Measurements from ENCODE around the gene HIF3A.
"Not testable (repeated sequence)": the region's sequence is repeated elsewhere in the genome, so short reads cannot be mapped to it uniquely, and the experiment has no call there.

The HIF3A gene

GRCh38 chr19:46369817-46370216 is 73.0 kb downstream of the HIF3A start:
- Histone ChIP-seq H3K36me3 (ENCODE audit: control insufficient read depth in 1 of 2, insufficient read depth in 2 of 2, low read length in 2 of 2) (peaks cover 2 to 39% of the 10 kb centered on the region in 2 donors), H3K27me3 (ENCODE audit: control insufficient read depth in 1 of 2, insufficient read depth in 2 of 2, low read length in 2 of 2) (no peaks in the 10 kb centered on the region), H3K27ac (ENCODE audit: low read depth, low read length) (no peak overlapping the region), H3K9ac (ENCODE audit: low read depth in 1 of 2, low read length in 2 of 2) (no peak overlapping the region), H3K4me3 (ENCODE audit: low read depth in 1 of 2, low read length in 2 of 2) (no peak overlapping the region), H3K4me1 (ENCODE audit: control insufficient read depth in 1 of 2, insufficient read depth in 2 of 2, low read length in 2 of 2) (peaks cover 9 to 11% of the 10 kb centered on the region in 2 donors), H3K9me3 (ENCODE audit: control insufficient read depth in 1 of 2, low read length in 2 of 2) (no peaks in the 10 kb centered on the region)

GRCh38 chr19:46371371-46371901 is 74.6 kb downstream of the HIF3A start:
- H3K9ac ChIP-seq (ENCODE audit: low read depth in 1 of 2, low read length in 2 of 2): no peak overlapping the region
- no peak overlapping the region for H3K27ac ChIP-seq (ENCODE audit: low read depth, low read length)
- H3K9me3 ChIP-seq (ENCODE audit: control insufficient read depth in 1 of 2, low read length in 2 of 2): no peaks in the 10 kb centered on the region
- H3K27me3 ChIP-seq (ENCODE audit: control insufficient read depth in 1 of 2, insufficient read depth in 2 of 2, low read length in 2 of 2): no peaks in the 10 kb centered on the region
- H3K4me1 ChIP-seq (ENCODE audit: control insufficient read depth in 1 of 2, insufficient read depth in 2 of 2, low read length in 2 of 2): peaks cover 9 to 11% of the 10 kb centered on the region in 2 donors
- no peak overlapping the region for H3K4me3 ChIP-seq (ENCODE audit: low read depth in 1 of 2, low read length in 2 of 2)
- H3K36me3 ChIP-seq (ENCODE audit: control insufficient read depth in 1 of 2, insufficient read depth in 2 of 2, low read length in 2 of 2): peaks cover 8 to 44% of the 10 kb centered on the region in 2 donors

GRCh38 chr19:46372901-46373490 is 76.2 kb downstream of the HIF3A start:
- Histone ChIP-seq H3K36me3 (ENCODE audit: control insufficient read depth in 1 of 2, insufficient read depth in 2 of 2, low read length in 2 of 2) (peaks cover 20 to 41% of the 10 kb centered on the region in 2 donors), H3K9me3 (ENCODE audit: control insufficient read depth in 1 of 2, low read length in 2 of 2) (no peaks in the 10 kb centered on the region), H3K27ac (ENCODE audit: low read depth, low read length) (no peak overlapping the region), H3K4me1 (ENCODE audit: control insufficient read depth in 1 of 2, insufficient read depth in 2 of 2, low read length in 2 of 2) (peaks cover 9 to 11% of the 10 kb centered on the region in 2 donors), H3K9ac (ENCODE audit: low read depth in 1 of 2, low read length in 2 of 2) (no peak overlapping the region), H3K4me3 (ENCODE audit: low read depth in 1 of 2, low read length in 2 of 2) (no peak overlapping the region), H3K27me3 (ENCODE audit: control insufficient read depth in 1 of 2, insufficient read depth in 2 of 2, low read length in 2 of 2) (no peaks in the 10 kb centered on the region)

- H3K9ac ChIP-seq (ENCODE audit: low read depth in 1 of 2, low read length in 2 of 2): no peak overlapping the region
- no peaks in the 10 kb centered on the region for H3K27me3 ChIP-seq (ENCODE audit: control insufficient read depth in 1 of 2, insufficient read depth in 2 of 2, low read length in 2 of 2)
- H3K9me3 ChIP-seq (ENCODE audit: control insufficient read depth in 1 of 2, low read length in 2 of 2): no peaks in the 10 kb centered on the region
- peak overlapping the region in 1 of 2 donors; percentile 13 for H3K4me3 ChIP-seq (ENCODE audit: low read depth in 1 of 2, low read length in 2 of 2)
- H3K27ac ChIP-seq (ENCODE audit: low read depth, low read length): peak overlapping the region; percentile 43
- H3K4me1 ChIP-seq (ENCODE audit: control insufficient read depth in 1 of 2, insufficient read depth in 2 of 2, low read length in 2 of 2): peaks cover 9 to 11% of the 10 kb centered on the region in 2 donors
- peaks cover 20 to 38% of the 10 kb centered on the region in 2 donors for H3K36me3 ChIP-seq (ENCODE audit: control insufficient read depth in 1 of 2, insufficient read depth in 2 of 2, low read length in 2 of 2)
Measured at GRCh38 chr19:46373491-46374359, 76.9 kb downstream of the HIF3A start.

GRCh38 chr19:46374536-46375475 is 78.0 kb downstream of the HIF3A start:
- Histone ChIP-seq H3K36me3 (ENCODE audit: control insufficient read depth in 1 of 2, insufficient read depth in 2 of 2, low read length in 2 of 2) (peaks cover 20 to 43% of the 10 kb centered on the region in 2 donors), H3K9me3 (ENCODE audit: control insufficient read depth in 1 of 2, low read length in 2 of 2) (no peaks in the 10 kb centered on the region), H3K27me3 (ENCODE audit: control insufficient read depth in 1 of 2, insufficient read depth in 2 of 2, low read length in 2 of 2) (no peaks in the 10 kb centered on the region), H3K27ac (ENCODE audit: low read depth, low read length) (no peak overlapping the region), H3K4me3 (ENCODE audit: low read depth in 1 of 2, low read length in 2 of 2) (no peak overlapping the region), H3K4me1 (ENCODE audit: control insufficient read depth in 1 of 2, insufficient read depth in 2 of 2, low read length in 2 of 2) (peaks cover 9 to 11% of the 10 kb centered on the region in 2 donors), H3K9ac (ENCODE audit: low read depth in 1 of 2, low read length in 2 of 2) (no peak overlapping the region)

GRCh38 chr19:46375476-46376067 is 78.7 kb downstream of the HIF3A start:
- not testable (repeated sequence) for H3K9ac ChIP-seq (ENCODE audit: low read depth in 1 of 2, low read length in 2 of 2); H3K27ac ChIP-seq (ENCODE audit: low read depth, low read length); H3K27me3 ChIP-seq (ENCODE audit: control insufficient read depth in 1 of 2, insufficient read depth in 2 of 2, low read length in 2 of 2); H3K9me3 ChIP-seq (ENCODE audit: control insufficient read depth in 1 of 2, low read length in 2 of 2); H3K4me3 ChIP-seq (ENCODE audit: low read depth in 1 of 2, low read length in 2 of 2)
- peaks cover 26 to 43% of the 10 kb centered on the region in 2 donors for H3K36me3 ChIP-seq (ENCODE audit: control insufficient read depth in 1 of 2, insufficient read depth in 2 of 2, low read length in 2 of 2)
- H3K4me1 ChIP-seq (ENCODE audit: control insufficient read depth in 1 of 2, insufficient read depth in 2 of 2, low read length in 2 of 2): peaks cover 9 to 11% of the 10 kb centered on the region in 2 donors

GRCh38 chr19:46376241-46377153 is 79.7 kb downstream of the HIF3A start:
- Histone ChIP-seq H3K36me3 (ENCODE audit: control insufficient read depth in 1 of 2, insufficient read depth in 2 of 2, low read length in 2 of 2) (peaks cover 27 to 42% of the 10 kb centered on the region in 2 donors), H3K9ac (ENCODE audit: low read depth in 1 of 2, low read length in 2 of 2) (no peak overlapping the region), H3K4me1 (ENCODE audit: control insufficient read depth in 1 of 2, insufficient read depth in 2 of 2, low read length in 2 of 2) (peaks cover 9 to 11% of the 10 kb centered on the region in 2 donors), H3K27ac (ENCODE audit: low read depth, low read length) (no peak overlapping the region), H3K27me3 (ENCODE audit: control insufficient read depth in 1 of 2, insufficient read depth in 2 of 2, low read length in 2 of 2) (no peaks in the 10 kb centered on the region), H3K4me3 (ENCODE audit: low read depth in 1 of 2, low read length in 2 of 2) (no peak overlapping the region), H3K9me3 (ENCODE audit: control insufficient read depth in 1 of 2, low read length in 2 of 2) (no peaks in the 10 kb centered on the region)

GRCh38 chr19:46378268-46378667 is 81.4 kb downstream of the HIF3A start:
- Histone ChIP-seq H3K9ac (ENCODE audit: low read depth in 1 of 2, low read length in 2 of 2) (no peak overlapping the region), H3K27me3 (ENCODE audit: control insufficient read depth in 1 of 2, insufficient read depth in 2 of 2, low read length in 2 of 2) (no peaks in the 10 kb centered on the region), H3K4me3 (ENCODE audit: low read depth in 1 of 2, low read length in 2 of 2) (no peak overlapping the region), H3K36me3 (ENCODE audit: control insufficient read depth in 1 of 2, insufficient read depth in 2 of 2, low read length in 2 of 2) (peaks cover 33 to 59% of the 10 kb centered on the region in 2 donors), H3K4me1 (ENCODE audit: control insufficient read depth in 1 of 2, insufficient read depth in 2 of 2, low read length in 2 of 2) (peaks cover 5 to 9% of the 10 kb centered on the region in 2 donors), H3K9me3 (ENCODE audit: control insufficient read depth in 1 of 2, low read length in 2 of 2) (no peaks in the 10 kb centered on the region), H3K27ac (ENCODE audit: low read depth, low read length) (no peak overlapping the region)

- Histone ChIP-seq H3K27ac (ENCODE audit: low read depth, low read length) (no peak overlapping the region), H3K4me1 (ENCODE audit: control insufficient read depth in 1 of 2, insufficient read depth in 2 of 2, low read length in 2 of 2) (no peaks in the 10 kb centered on the region), H3K9me3 (ENCODE audit: control insufficient read depth in 1 of 2, low read length in 2 of 2) (no peaks in the 10 kb centered on the region), H3K36me3 (ENCODE audit: control insufficient read depth in 1 of 2, insufficient read depth in 2 of 2, low read length in 2 of 2) (peaks cover 46 to 73% of the 10 kb centered on the region in 2 donors), H3K27me3 (ENCODE audit: control insufficient read depth in 1 of 2, insufficient read depth in 2 of 2, low read length in 2 of 2) (no peaks in the 10 kb centered on the region), H3K9ac (ENCODE audit: low read depth in 1 of 2, low read length in 2 of 2) (no peak overlapping the region), H3K4me3 (ENCODE audit: low read depth in 1 of 2, low read length in 2 of 2) (no peak overlapping the region)
Measured at GRCh38 chr19:46380690-46381089, 83.8 kb downstream of the HIF3A start.

Measured in duodenal mucosa (tissue), 2 donors.